ENCODE data around the gene EPS8L3. TPM values are rescaled to one million over a fixed set of nuclear protein-coding genes. Genes with fewer than 3 reads are reported as not detected.
A peak's percentile ranks its signal among the peaks of the same experiment; 100 is the strongest.
"Not testable (repeated sequence)": the region's sequence is repeated elsewhere in the genome, so short reads cannot be mapped to it uniquely, and the experiment has no call there.

EPS8L3 gene
- total RNA-seq, 1 donor from 2014 or later, result not detected

- DNase-seq (ENCODE audit: missing footprints), result no peak
Observed at GRCh38 chr1:109756848-109757521, 6.7 kb downstream of the EPS8L3 start.

GRCh38 chr1:109756325-109756724 lies 7.4 kb downstream of the EPS8L3 start:
- intact Hi-C loops (cut with DNase I), result not testable (repeated sequence)

More at GRCh38 chr1:109756848-109757521, 6.7 kb downstream of the EPS8L3 start:
- no peak for ATAC-seq
- intact Hi-C loops (cut with DNase I), result no loop called here

GRCh38 chr1:109754738-109755137 lies 9.0 kb downstream of the EPS8L3 start:
- intact Hi-C loops (cut with DNase I), result no loop called here
- DNase-seq (ENCODE audit: missing footprints) (no peak), ATAC-seq (peak; percentile 75)

More at GRCh38 chr1:109756325-109756724, 7.4 kb downstream of the EPS8L3 start:
- not testable (repeated sequence) for ATAC-seq; DNase-seq (ENCODE audit: missing footprints)

GRCh38 chr1:109751531-109752260 lies 12.0 kb downstream of the EPS8L3 start:
- DNase-seq (ENCODE audit: missing footprints) (peak; percentile 34), ATAC-seq (no peak)
- intact Hi-C loops (cut with DNase I), result no loop called here

GRCh38 chr1:109750920-109751319 lies 12.8 kb downstream of the EPS8L3 start:
- intact Hi-C loops (cut with DNase I), result no loop called here
- ATAC-seq, result peak; percentile 20
- no peak for DNase-seq (ENCODE audit: missing footprints)

- DNase-seq (ENCODE audit: missing footprints) (no peak), ATAC-seq (no peak)
- intact Hi-C loops (cut with DNase I), result no loop called here
Observed at GRCh38 chr1:109750241-109750882, 13.4 kb downstream of the EPS8L3 start.

GRCh38 chr1:109749221-109749620 lies 14.5 kb downstream of the EPS8L3 start:
- intact Hi-C loops (cut with DNase I), result no loop called here

GRCh38 chr1:109748311-109748710 lies 15.4 kb downstream of the EPS8L3 start:
- DNase-seq (ENCODE audit: missing footprints); ATAC-seq: not testable (repeated sequence)

More at GRCh38 chr1:109749221-109749620, 14.5 kb downstream of the EPS8L3 start:
- DNase-seq (ENCODE audit: missing footprints) (no peak), ATAC-seq (no peak)

GRCh38 chr1:109740615-109741373 lies 22.9 kb downstream of the EPS8L3 start, which contains the start of gene GSTM3:
GSTM3 (minus strand) TSS chr1:109741038; CDS start chr1:109740287, 751 bp downstream.
- DNase-seq (ENCODE audit: missing footprints) (no peak), ATAC-seq (no peak)
- intact Hi-C loops (cut with DNase I), result no loop called here

More at GRCh38 chr1:109748311-109748710, 15.4 kb downstream of the EPS8L3 start:
- intact Hi-C loops (cut with DNase I), result not testable (repeated sequence)

- intact Hi-C loops (cut with DNase I), result no loop called here
- ATAC-seq (peak; percentile 99), DNase-seq (ENCODE audit: missing footprints) (peak; percentile 90)
Observed at GRCh38 chr1:109739738-109740614, 23.7 kb downstream of the EPS8L3 start.

GRCh38 chr1:109733236-109733870 lies 30.4 kb downstream of the EPS8L3 start:
- intact Hi-C loops (cut with DNase I), result no loop called here
- ATAC-seq, result no peak

GRCh38 chr1:109732390-109732881 lies 31.3 kb downstream of the EPS8L3 start:
- intact Hi-C loops (cut with DNase I), result no loop called here
- DNase-seq (ENCODE audit: missing footprints) (no peak), ATAC-seq (no peak)

More at GRCh38 chr1:109733236-109733870, 30.4 kb downstream of the EPS8L3 start:
- no peak for DNase-seq (ENCODE audit: missing footprints)

GRCh38 chr1:109730666-109731065 lies 33.1 kb downstream of the EPS8L3 start:
- intact Hi-C loops (cut with DNase I), result no loop called here
- ATAC-seq, result no peak
- DNase-seq (ENCODE audit: missing footprints), result no peak

- intact Hi-C loops (cut with DNase I), result no loop called here
- no peak for ATAC-seq
- no peak for DNase-seq (ENCODE audit: missing footprints)
Observed at GRCh38 chr1:109728870-109729269, 34.9 kb downstream of the EPS8L3 start.

- ATAC-seq, result no peak
Observed at GRCh38 chr1:109726728-109727373, 36.9 kb downstream of the EPS8L3 start.

GRCh38 chr1:109726007-109726406 lies 37.7 kb downstream of the EPS8L3 start:
- ATAC-seq, result no peak
- intact Hi-C loops (cut with DNase I), result no loop called here
- DNase-seq (ENCODE audit: missing footprints), result no peak

More at GRCh38 chr1:109726728-109727373, 36.9 kb downstream of the EPS8L3 start:
- DNase-seq (ENCODE audit: missing footprints), result peak; percentile 50
- intact Hi-C loops (cut with DNase I), result no loop called here

- intact Hi-C loops (cut with DNase I), result no loop called here
- no peak for DNase-seq (ENCODE audit: missing footprints)
- no peak for ATAC-seq
Observed at GRCh38 chr1:109725510-109725909, 38.2 kb downstream of the EPS8L3 start.
